RWPE1 (cell line): ENCODE results near the gene S100B.

Source experiments
- CTCF ChIA-PET: fragments of 350-600 bp; sonication (Branson Sonifier 250); formaldehyde crosslinking; extraction: SDS; loops from one replicate; lab custom pipeline; 2021; lab: Yijun Ruan, JAX
- POLR2A ChIA-PET: fragments of 400-600 bp; formaldehyde crosslinking; extraction: SDS; loops from one replicate; lab custom pipeline; 2020; ENCODE audit warnings: antibody characterized with exemption; ENCODE audit not compliant: low non-redundant PET; lab: Yijun Ruan, JAX
- DNase-seq: peaks from one replicate; pipeline ENCODE4 v3.0.0; 2012; ENCODE audit warnings: low spot score
- H3K27ac ChIP-seq: fragments of 450-650 bp; 2 replicates; pipeline ENCODE4 v1.5.1; 2017
- CTCF ChIP-seq: fragments of 450-650 bp; conservative IDR thresholded peaks from 2 replicates; pipeline ENCODE4 v1.5.1; 2017; ENCODE audit warnings: low read depth, mild to moderate bottlenecking

S100B gene

DNA sequence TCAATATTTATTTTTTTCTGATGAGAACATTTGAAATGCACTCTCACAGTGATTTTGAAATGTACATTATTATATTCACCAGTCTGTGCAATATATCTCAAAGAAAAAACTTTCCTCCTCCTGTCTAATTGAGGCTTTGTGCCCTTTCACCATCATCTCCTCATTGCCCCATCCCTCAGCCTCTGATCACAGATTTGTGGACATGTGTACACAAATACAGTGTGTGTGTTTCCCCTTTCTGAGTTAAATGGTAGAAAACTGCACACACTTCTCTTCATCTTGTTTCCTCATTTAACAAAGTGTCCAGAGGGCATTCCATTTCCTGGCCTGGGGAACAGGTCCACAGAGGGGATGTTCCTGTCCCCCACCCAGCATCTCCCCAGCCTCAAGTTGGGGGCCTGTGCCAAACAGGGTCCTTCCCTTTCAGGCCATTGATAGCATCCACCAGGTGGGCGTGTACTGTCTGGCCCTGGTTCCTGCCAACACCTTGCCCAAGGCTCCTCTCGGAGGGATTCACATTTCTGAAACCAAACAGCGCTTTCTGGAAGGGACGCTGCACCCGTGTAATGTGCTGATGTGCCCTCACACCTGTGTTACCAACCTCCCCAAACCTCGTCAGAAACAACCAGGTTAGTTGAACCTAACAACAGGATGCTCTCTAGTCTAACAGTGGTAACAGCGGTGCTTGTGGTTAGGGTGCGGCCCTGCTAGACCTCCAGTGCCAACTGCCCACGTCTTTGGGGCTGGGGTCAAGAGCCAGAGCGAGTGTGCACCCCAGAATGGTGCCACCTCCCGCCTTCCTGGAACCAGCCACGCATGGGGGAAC lies 54.6 kb downstream of the S100B start:
- DNase-seq = no peak
- ChIA-PET POLR2A (no interaction called here), CTCF (no interaction called here)
- TF ChIP-seq CTCF = no peak
- H3K27ac ChIP-seq = no peak overlapping the region

- H3K27ac ChIP-seq = no peak overlapping the region
- DNase-seq = no peak
- POLR2A ChIA-PET = no interaction called here
- CTCF ChIA-PET = interaction anchor here (0.6 kb wide), 1 partner anchor 504 kb away, joined by 3 read pairs; no protein-coding TSS in a partner anchor
- no peak for TF ChIP-seq CTCF
Observed at GRCh38 chr21:46549650-46550049, 55.2 kb downstream of the S100B start.
